LNCaP clone FGC (cell line): ENCODE measurements around the gene CEMP1.

Experiments
- DNase-seq: peaks from one replicate; pipeline ENCODE4 v3.0.0-alpha.2; 2011; ENCODE audit warnings: low read depth
- H3K4me3 ChIP-seq: 2 replicates; pipeline ENCODE4 v1.5.1; 2011; ENCODE audit warnings: mild to moderate bottlenecking, low read depth, low read length, control low read depth
- CTCF ChIP-seq: IDR thresholded peaks from 2 replicates; pipeline ENCODE4 v1.5.1; 2012; ENCODE audit warnings: mild to moderate bottlenecking; ENCODE audit not compliant: control insufficient read depth, insufficient read depth; ENCODE audit errors: extremely low read depth

Gene CEMP1

GRCh38 chr16:2516391-2517240, 14.6 kb downstream of the CEMP1 start:
- DNase-seq = no peak
- no peak for TF ChIP-seq CTCF
- no peak overlapping the region for H3K4me3 ChIP-seq

- peak overlapping the region; percentile 83 for H3K4me3 ChIP-seq
- TF ChIP-seq CTCF = no peak
- DNase-seq = no peak
These were observed 15.9 kb downstream of the CEMP1 start for GRCh38 chr16:2515180-2515851.

GRCh38 chr16:2514333-2515179, 16.7 kb downstream of the CEMP1 start:
- H3K4me3 ChIP-seq = peak overlapping the region; percentile 83
- no peak for DNase-seq
- no peak for TF ChIP-seq CTCF

- TF ChIP-seq CTCF = no peak
- peak; percentile 67 for DNase-seq
These were observed 17.5 kb downstream of the CEMP1 start, which contains the start of gene ATP6V0C for GRCh38 chr16:2513405-2514332. Gene ATP6V0C (plus strand): TSS chr16:2513952. CDS start chr16:2514104, 152 bp downstream.

DNA sequence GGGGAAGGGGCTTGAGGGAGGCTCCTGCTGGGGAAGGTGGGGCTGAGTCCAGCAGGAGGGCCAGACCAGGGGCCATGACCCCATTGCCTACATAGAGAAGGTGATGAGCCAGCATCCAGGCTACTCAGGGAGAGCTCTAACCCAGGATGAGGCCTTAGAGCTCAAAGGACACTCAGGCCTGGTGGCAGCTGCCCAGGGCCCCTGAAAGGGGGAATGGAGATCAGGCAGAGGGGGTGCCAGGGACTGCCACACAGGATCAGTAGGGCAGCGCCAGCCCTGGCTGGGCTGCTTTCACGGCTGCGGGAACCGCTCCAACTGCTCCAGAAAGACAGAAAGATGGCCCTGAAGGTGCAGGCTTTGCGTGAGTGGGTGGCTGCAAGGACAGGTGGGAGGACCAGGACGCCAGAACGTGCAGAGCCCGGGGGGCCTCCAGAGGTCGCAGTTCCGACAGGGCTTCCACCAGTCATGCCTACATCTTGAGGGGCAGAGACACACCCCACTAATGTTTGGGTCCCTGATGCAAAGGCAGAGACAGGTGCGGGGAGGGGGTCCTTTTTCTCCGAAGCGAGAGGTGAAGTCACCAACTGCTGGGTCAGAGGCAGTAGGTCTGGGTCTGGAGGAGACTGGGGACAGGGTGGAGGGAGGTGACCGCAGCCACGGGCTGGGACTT, 18.3 kb downstream of the CEMP1 start:
- H3K4me3 ChIP-seq = peak overlapping the region; percentile 83
- no peak for DNase-seq
- no peak for TF ChIP-seq CTCF

More at GRCh38 chr16:2513405-2514332, 17.5 kb downstream of the CEMP1 start, which contains the start of gene ATP6V0C:
- peak within 1 kb of the TSS; percentile 83 for H3K4me3 ChIP-seq
